ENCODE measurements around the gene ANAPC4.

GRCh38 chr4:25351777-25352416 is 25.2 kb upstream of the ANAPC4 start:
- TF ChIP-seq CTCF (IDR thresholded peaks at IDR 0.05) (no peak), POLR2AphosphoS5 (IDR thresholded peaks at IDR 0.05) (no peak)
